A673 (cell line): Measurements from ENCODE around the gene ACSM4.

Source experiments
- EZH2 ChIP-seq: fragments of 200-600 bp; sonication (generic); IDR thresholded peaks from 2 replicates; pipeline ENCODE4 v1.6.1; 2017; ENCODE audit warnings: borderline replicate concordance, low read depth, mild to moderate bottlenecking, mixed read lengths, antibody characterized with exemption, low read length; ENCODE audit not compliant: poor library complexity, severe bottlenecking
- TF ChIP-seq, protein P1 (sequence below): fragments of 300-800, 200-600 bp; sonication (generic); conservative IDR thresholded peaks from 2 replicates; pipeline ENCODE4 v1.5.1; 2017; ENCODE audit warnings: low read depth, mild to moderate bottlenecking, antibody characterized with exemption, low read length, moderate library complexity, mixed read lengths

DNA sequence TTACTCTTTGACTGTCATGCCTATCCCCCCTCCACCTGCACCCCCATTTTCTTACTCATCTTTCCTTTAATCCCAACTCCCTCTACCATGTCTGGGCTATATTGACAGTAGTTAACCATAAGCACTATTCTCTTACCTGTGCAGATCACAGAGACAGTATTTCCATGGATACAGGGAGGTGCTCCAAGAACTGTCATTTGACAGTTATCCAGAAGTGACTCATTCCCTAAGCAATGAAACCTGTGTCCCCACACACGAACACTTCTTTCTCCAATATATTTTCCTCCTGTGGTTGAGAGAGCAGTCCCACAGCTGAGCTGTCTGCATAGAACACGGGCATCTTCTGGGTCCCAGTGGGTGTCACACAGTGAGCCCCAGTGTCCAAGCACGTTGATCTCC, 71.3 kb downstream of the ACSM4 start:
- TF ChIP-seq, protein P1, sequence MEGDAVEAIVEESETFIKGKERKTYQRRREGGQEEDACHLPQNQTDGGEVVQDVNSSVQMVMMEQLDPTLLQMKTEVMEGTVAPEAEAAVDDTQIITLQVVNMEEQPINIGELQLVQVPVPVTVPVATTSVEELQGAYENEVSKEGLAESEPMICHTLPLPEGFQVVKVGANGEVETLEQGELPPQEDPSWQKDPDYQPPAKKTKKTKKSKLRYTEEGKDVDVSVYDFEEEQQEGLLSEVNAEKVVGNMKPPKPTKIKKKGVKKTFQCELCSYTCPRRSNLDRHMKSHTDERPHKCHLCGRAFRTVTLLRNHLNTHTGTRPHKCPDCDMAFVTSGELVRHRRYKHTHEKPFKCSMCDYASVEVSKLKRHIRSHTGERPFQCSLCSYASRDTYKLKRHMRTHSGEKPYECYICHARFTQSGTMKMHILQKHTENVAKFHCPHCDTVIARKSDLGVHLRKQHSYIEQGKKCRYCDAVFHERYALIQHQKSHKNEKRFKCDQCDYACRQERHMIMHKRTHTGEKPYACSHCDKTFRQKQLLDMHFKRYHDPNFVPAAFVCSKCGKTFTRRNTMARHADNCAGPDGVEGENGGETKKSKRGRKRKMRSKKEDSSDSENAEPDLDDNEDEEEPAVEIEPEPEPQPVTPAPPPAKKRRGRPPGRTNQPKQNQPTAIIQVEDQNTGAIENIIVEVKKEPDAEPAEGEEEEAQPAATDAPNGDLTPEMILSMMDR, result no peak
- no peak for TF ChIP-seq EZH2
